Spleen (tissue), 11 donors: Measurements from ENCODE around the gene WRAP73. TPM values are rescaled to one million over a fixed set of nuclear protein-coding genes. Genes with fewer than 3 reads are reported as not detected.

Experiments used
- DNase-seq: peaks from one replicate; pipeline ENCODE4 v3.0.0-alpha.2; 2020
- H3K27ac ChIP-seq, 8 donors: fragments of 200-600 bp; sonication (generic) in 7 of 8; 1 replicate in 4 of 8; 2 replicates in 4 of 8; pipeline versions ENCODE4 v1.5.0 to v1.8.0; 2016 to 2021; ENCODE audit warnings: inconsistent platforms in 4 of 8, mild to moderate bottlenecking in 4 of 8, moderate library complexity in 1 of 8
- H3K27me3 ChIP-seq, 7 donors: fragments of 200-600 bp; sonication (generic) in 6 of 7; replicated peaks in 1 of 7; 1 replicate in 4 of 7; 2 replicates in 3 of 7; pipeline versions ENCODE4 v1.5.0 to v1.8.0; 2016 to 2021; ENCODE audit warnings: inconsistent platforms in 3 of 7, mild to moderate bottlenecking in 1 of 7
- H3K36me3 ChIP-seq, 6 donors: fragments of 200-600 bp; sonication (generic) in 5 of 6; 1 replicate in 4 of 6; 2 replicates in 2 of 6; pipeline versions ENCODE4 v1.5.0 to v1.8.0; 2016 to 2021; ENCODE audit warnings: inconsistent platforms in 2 of 6
- H3K4me1 ChIP-seq, 6 donors: fragments of 200-600 bp; sonication (generic) in 5 of 6; 1 replicate in 3 of 6; 2 replicates in 3 of 6; pipeline versions ENCODE4 v1.5.0 to v1.8.0; 2016 to 2021; ENCODE audit warnings: inconsistent platforms in 3 of 6
- H3K4me3 ChIP-seq, 8 donors: fragments of 200-600 bp; sonication (generic) in 7 of 8; 1 replicate in 4 of 8; 2 replicates in 4 of 8; pipeline versions ENCODE4 v1.5.0 to v1.8.0; 2016 to 2021; ENCODE audit warnings: inconsistent platforms in 4 of 8, mild to moderate bottlenecking in 4 of 8, moderate library complexity in 2 of 8
- H3K9me3 ChIP-seq, 8 donors: fragments of 200-600 bp; sonication (generic) in 7 of 8; 1 replicate in 4 of 8; 2 replicates in 4 of 8; pipeline versions ENCODE4 v1.5.0 to v1.8.0; 2016 to 2021; ENCODE audit warnings: inconsistent platforms in 4 of 8
- POLR2A ChIP-seq, 3 donors: fragments of 450-650 bp; IDR thresholded peaks; one replicate each; pipeline ENCODE4 v1.5.1; 2017; ENCODE audit warnings: antibody characterized with exemption in 3 of 3, mild to moderate bottlenecking in 1 of 3
- POLR2AphosphoS5 ChIP-seq, 3 donors: sonication (generic); formaldehyde crosslinking; IDR thresholded peaks; one replicate each; pipeline ENCODE4 v1.5.1; 2017; ENCODE audit warnings: antibody characterized with exemption in 3 of 3
- WGBS, 5 donors: extraction: QIAGEN DNeasy Blood & Tissue Kit in 3 of 5; methylation state at CpG; one replicate each; pipeline versions ENCODE4 v1.1.5 to v1.1.7; 2013 to 2018; 5-methylcytosine and 5-hydroxymethylcytosine counted together
- intact Hi-C: fragments of 100-400 bp; cut with DNase I; formaldehyde crosslinking; loops from one replicate; pipeline ENCODE4 v1.15.0; 2023; ENCODE audit warnings: low total_unique reads
- polyA plus RNA-seq, 3 donors: library from polyadenylated mRNA; stranded (reverse); fragments of 200-250 nt; gene quantifications; one replicate each; pipeline ENCODE4 v1.2.1, GENCODE V29; 2013
- total RNA-seq, 7 donors: library from RNA; depleted of rRNA in 3 of 7; stranded (reverse); fragments of >200 nt in 3 of 7; fragmentation: NEBNext Ultra II Directional in 4 of 7; extraction: Animal tissue kit (Norgen Biotek cat#: 25700) in 4 of 7; gene quantifications; one replicate each; pipeline versions ENCODE4 v1.1.0 to v1.2.1, GENCODE V29; 2016 to 2021
- TF ChIP-seq, protein P1 (sequence below), 11 experiments: fragments of 200-600 bp in 7 of 11; fragments of 450-650 bp in 4 of 11; sonication (generic) in 4 of 11; IDR thresholded peaks in 8 of 11; conservative IDR thresholded peaks in 3 of 11; 1 replicate in 7 of 11; 2 replicates in 4 of 11; pipeline versions ENCODE4 v1.4.0 to v1.8.0; 2016 to 2021; ENCODE audit warnings: antibody characterized with exemption in 11 of 11, inconsistent platforms in 4 of 11, mild to moderate bottlenecking in 1 of 11
- donor health status: healthy with polysubstance abuse.
- donor health status: DM: no; HTN: no; CAD: no; lungs with moderate emphysema.
- donor health status: DM: no; HTN: no; CAD: no.
- donor health status: Bipolar disorder and iron deficiency.
- donor health status: healthy.
- donor health status: DM: no; HTN: no; CAD: no.
- donor health status: DM: yes; HTN: yes; CAD: no.

WRAP73 gene
- total and polyA plus RNA-seq, 10 donors = 20.1 to 28.3 (median 25.3) TPM

DNA sequence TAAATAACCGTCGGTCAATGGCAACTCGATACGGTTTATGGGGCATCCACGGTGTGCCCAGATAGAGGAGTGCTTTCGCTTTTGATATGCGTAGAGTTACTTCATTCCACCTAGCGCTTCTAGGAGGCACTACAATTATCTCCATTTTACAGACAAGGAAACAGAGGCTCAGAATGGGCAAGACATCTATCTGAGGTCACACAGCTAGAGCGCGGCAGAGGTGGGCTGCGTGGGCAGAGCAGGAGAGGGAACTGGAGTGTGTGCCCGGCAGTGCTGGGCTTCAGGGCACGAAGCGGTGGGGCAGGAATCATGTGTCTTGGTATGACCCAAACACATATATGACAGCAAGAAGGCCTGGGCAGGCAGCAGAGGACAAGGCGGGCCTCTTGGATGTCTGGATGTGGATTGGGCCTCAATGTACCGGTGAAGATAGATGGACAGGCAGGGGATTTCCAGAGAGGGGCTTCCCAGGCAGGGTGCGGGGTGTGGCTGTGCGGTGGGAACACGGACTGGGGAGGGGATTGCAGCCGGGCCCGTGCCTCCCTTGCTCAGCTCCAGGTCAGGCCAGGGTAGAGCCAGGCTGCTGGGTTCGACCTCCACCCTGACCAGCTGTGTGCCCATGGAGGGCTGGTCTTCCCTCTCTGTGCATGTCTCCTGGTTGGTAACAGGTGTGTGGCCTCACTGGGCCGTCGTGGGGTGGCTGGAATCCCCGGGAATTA is 23.6 kb upstream of the WRAP73 start:
- peak overlapping the region in 2 of 8 donors; percentile 13 to 57 for H3K4me3 ChIP-seq
- no peaks in the 10 kb centered on the region for H3K36me3 ChIP-seq
- TF ChIP-seq POLR2A (IDR thresholded peaks at IDR 0.05) = no peak
- TF ChIP-seq, protein P1, sequence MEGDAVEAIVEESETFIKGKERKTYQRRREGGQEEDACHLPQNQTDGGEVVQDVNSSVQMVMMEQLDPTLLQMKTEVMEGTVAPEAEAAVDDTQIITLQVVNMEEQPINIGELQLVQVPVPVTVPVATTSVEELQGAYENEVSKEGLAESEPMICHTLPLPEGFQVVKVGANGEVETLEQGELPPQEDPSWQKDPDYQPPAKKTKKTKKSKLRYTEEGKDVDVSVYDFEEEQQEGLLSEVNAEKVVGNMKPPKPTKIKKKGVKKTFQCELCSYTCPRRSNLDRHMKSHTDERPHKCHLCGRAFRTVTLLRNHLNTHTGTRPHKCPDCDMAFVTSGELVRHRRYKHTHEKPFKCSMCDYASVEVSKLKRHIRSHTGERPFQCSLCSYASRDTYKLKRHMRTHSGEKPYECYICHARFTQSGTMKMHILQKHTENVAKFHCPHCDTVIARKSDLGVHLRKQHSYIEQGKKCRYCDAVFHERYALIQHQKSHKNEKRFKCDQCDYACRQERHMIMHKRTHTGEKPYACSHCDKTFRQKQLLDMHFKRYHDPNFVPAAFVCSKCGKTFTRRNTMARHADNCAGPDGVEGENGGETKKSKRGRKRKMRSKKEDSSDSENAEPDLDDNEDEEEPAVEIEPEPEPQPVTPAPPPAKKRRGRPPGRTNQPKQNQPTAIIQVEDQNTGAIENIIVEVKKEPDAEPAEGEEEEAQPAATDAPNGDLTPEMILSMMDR (IDR thresholded peaks at IDR 0.05 in 8 of 11, conservative IDR thresholded peaks at IDR 0.05 in 3 of 11) = peak in 5 of 11 experiments; percentile 19 to 32 (median 22)
- H3K4me1 ChIP-seq = peaks cover 7 to 79% (median 40%) of the 10 kb centered on the region in 6 donors
- peak; percentile 76 for DNase-seq
- H3K27ac ChIP-seq = peak overlapping the region in 4 of 8 donors; percentile 2 to 65 (median 54)
- intact Hi-C loops = no loop called here
- peaks cover 0 to 38% (median 0%) of the 10 kb centered on the region in 7 donors for H3K27me3 ChIP-seq
- 65 to 88% (median 73%) methylated on average over 23 to 25 of the region's 25 CpGs for WGBS, 5 donors
- H3K9me3 ChIP-seq = no peaks in the 10 kb centered on the region

DNA sequence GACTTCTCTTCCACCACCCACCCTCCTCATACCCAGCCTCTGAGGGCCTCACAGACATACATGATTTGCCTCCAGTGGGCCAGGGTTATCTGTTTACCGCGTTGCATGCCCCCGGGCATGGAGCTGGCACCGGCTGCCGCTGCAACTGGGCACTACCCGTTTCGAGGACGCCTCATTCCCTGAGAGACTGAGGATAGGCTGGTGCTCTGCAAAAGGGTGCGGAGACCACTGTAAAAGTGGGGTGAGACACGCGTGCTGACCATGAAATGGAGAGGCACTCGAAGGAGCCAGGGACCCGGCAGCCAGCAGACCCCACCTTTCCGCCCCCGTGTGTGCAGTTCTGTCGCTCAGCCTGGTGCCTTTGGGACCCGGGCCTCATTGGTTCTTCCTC is 23.1 kb upstream of the WRAP73 start:
- no peaks in the 10 kb centered on the region for H3K36me3 ChIP-seq
- peaks cover 0 to 38% (median 0%) of the 10 kb centered on the region in 7 donors for H3K27me3 ChIP-seq
- no peak for DNase-seq
- H3K4me3 ChIP-seq = peak overlapping the region in 2 of 8 donors; percentile 13 to 57
- peak overlapping the region in 4 of 8 donors; percentile 2 to 65 (median 54) for H3K27ac ChIP-seq
- TF ChIP-seq, protein P1 (IDR thresholded peaks at IDR 0.05 in 8 of 11, conservative IDR thresholded peaks at IDR 0.05 in 3 of 11) = no peak
- TF ChIP-seq POLR2A (IDR thresholded peaks at IDR 0.05) (peak in 1 of 3 donors; percentile 9), POLR2AphosphoS5 (IDR thresholded peaks at IDR 0.05) (peak in 1 of 3 donors; percentile 9)
- H3K4me1 ChIP-seq = peaks cover 2 to 79% (median 37%) of the 10 kb centered on the region in 6 donors
- no peaks in the 10 kb centered on the region for H3K9me3 ChIP-seq
- WGBS, 5 donors = 70 to 90% (median 80%) methylated on average over 12 to 17 of the region's 17 CpGs
- intact Hi-C loops = no loop called here

DNA sequence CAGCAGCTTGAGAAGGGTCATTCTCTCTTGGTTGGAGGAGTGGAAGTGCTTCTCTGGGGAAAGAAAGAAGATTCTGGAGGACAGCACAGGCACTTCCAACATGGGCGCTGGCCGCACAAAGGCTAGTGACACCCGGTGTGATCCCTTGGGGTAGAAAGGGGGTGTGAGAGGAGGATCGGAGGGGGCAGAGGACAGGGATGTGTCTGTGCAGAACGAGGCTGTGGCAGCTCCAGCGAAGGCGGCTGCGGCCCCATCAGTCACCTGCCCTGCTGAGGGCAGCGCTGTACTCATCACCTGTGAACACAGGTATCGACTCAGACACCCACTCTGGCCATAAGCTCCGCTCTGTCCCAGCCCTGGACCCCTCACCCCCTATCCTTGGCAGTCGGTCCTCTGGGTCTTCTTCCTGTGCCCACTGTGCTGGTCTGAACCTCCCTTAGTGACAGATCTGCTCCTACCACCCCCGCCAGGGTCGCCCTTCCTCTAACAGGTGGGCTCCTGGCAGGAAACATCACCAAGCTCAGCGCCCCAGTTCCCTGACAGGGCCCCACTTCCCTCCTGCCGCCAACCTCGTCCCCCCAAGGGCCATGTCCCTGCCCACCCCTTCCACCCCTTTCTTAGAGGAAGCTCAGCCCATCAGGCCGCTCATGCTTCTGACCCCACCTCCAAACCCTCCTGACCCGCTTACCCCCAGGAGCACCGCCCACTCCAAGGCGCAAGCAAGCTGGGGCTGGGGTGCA is 22.5 kb upstream of the WRAP73 start:
- Histone ChIP-seq H3K27ac (peak overlapping the region in 3 of 8 donors; percentile 45 to 65 (median 62)), H3K36me3 (no peaks in the 10 kb centered on the region), H3K9me3 (no peaks in the 10 kb centered on the region), H3K4me3 (peak overlapping the region in 2 of 8 donors; percentile 13 to 57), H3K27me3 (peaks cover 0 to 38% (median 0%) of the 10 kb centered on the region in 7 donors), H3K4me1 (peaks cover 0 to 79% (median 34%) of the 10 kb centered on the region in 6 donors)
- 69 to 74% (median 71%) methylated on average over 21 of the region's 21 CpGs for WGBS, 5 donors
- intact Hi-C loops = no loop called here
- DNase-seq = peak; percentile 74
- TF ChIP-seq POLR2A (IDR thresholded peaks at IDR 0.05) (no peak), POLR2AphosphoS5 (IDR thresholded peaks at IDR 0.05) (no peak)
- TF ChIP-seq, protein P1 (IDR thresholded peaks at IDR 0.05 in 8 of 11, conservative IDR thresholded peaks at IDR 0.05 in 3 of 11) = no peak
